Measurements from ENCODE around the gene RPN2. TPM values are rescaled to one million over a fixed set of nuclear protein-coding genes. Genes with fewer than 3 reads are reported as not detected.

The RPN2 gene
- total and polyA plus RNA-seq, 4 donors, result 153 to 241 (median 177) TPM

- Histone ChIP-seq H3K4me1 (ENCODE audit: control insufficient read depth in 4 of 4, insufficient read depth in 4 of 4, low read length in 3 of 4) (peaks cover 0 to 12% (median 8%) of the 10 kb centered on the region in 4 donors), H3K4me3 (ENCODE audit: low read depth in 1 of 3, low read length in 3 of 3) (no peak overlapping the region), H3K27ac (ENCODE audit: low read depth in 1 of 2, low read length in 2 of 2) (no peak overlapping the region), H3K9ac (ENCODE audit: low read depth in 1 of 2, low read length in 2 of 2) (no peak overlapping the region), H3K36me3 (ENCODE audit: control insufficient read depth in 4 of 4, insufficient read depth in 3 of 4, low read depth in 1 of 4, low read length in 3 of 4) (peaks cover 5 to 18% (median 15%) of the 10 kb centered on the region in 4 donors), H3K27me3 (ENCODE audit: control insufficient read depth in 4 of 4, insufficient read depth in 4 of 4, low read length in 3 of 4) (no peaks in the 10 kb centered on the region), H3K9me3 (ENCODE audit: control insufficient read depth in 4 of 4, low read length in 3 of 4) (no peaks in the 10 kb centered on the region)
- TF ChIP-seq RAD21 (IDR thresholded peaks at IDR 0.05) (no peak), EGR1 (IDR thresholded peaks at IDR 0.05; ENCODE audit: low read depth in 2 of 2) (no peak), GABPA (IDR thresholded peaks at IDR 0.05 in 1 of 2, conservative IDR thresholded peaks at IDR 0.05 in 1 of 2) (no peak), HNF4A (conservative IDR thresholded peaks at IDR 0.05) (no peak), YY1 (IDR thresholded peaks at IDR 0.05) (no peak), FOXA1 (IDR thresholded peaks at IDR 0.05) (no peak)
- 91% methylated on average over 25 of the region's 25 CpGs for WGBS
- no peak for DNase-seq (ENCODE audit: low spot score)
These were observed 66.4 kb downstream of the RPN2 start for GRCh38 chr20:37245216-37246150.

DNA sequence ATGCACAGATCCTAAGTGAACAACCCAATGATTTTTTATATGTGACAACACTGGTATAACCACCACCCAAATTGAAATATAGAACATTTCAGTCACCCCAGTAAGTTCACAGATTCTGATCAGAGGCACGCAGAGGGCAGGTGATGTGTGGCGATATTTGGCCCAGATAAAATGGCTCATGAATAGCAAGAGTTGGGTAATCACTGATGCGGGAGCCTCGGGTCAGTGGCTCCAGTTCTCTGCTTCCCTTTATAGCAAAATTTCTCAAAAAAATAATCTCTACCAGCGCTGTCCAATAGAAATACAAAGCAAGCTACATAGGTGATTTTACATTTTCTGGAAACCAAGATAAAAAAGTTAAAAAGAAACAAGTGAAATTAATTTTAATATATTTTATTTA is 67.6 kb downstream of the RPN2 start:
- no peak overlapping the region for H3K4me3 ChIP-seq (ENCODE audit: low read depth in 1 of 3, low read length in 3 of 3)
- no peak overlapping the region for H3K9ac ChIP-seq (ENCODE audit: low read depth in 1 of 2, low read length in 2 of 2)
- H3K4me1 ChIP-seq (ENCODE audit: control insufficient read depth in 4 of 4, insufficient read depth in 4 of 4, low read length in 3 of 4), result peaks cover 0 to 12% (median 8%) of the 10 kb centered on the region in 4 donors
- peaks cover 2 to 8% (median 5%) of the 10 kb centered on the region in 4 donors for H3K36me3 ChIP-seq (ENCODE audit: control insufficient read depth in 4 of 4, insufficient read depth in 3 of 4, low read depth in 1 of 4, low read length in 3 of 4)
- H3K27ac ChIP-seq (ENCODE audit: low read depth in 1 of 2, low read length in 2 of 2), result no peak overlapping the region
- H3K9me3 ChIP-seq (ENCODE audit: control insufficient read depth in 4 of 4, low read length in 3 of 4), result no peaks in the 10 kb centered on the region
- H3K27me3 ChIP-seq (ENCODE audit: control insufficient read depth in 4 of 4, insufficient read depth in 4 of 4, low read length in 3 of 4), result no peaks in the 10 kb centered on the region
- TF ChIP-seq YY1 (IDR thresholded peaks at IDR 0.05) (no peak), NR2F2 (IDR thresholded peaks at IDR 0.05) (no peak), JUND (IDR thresholded peaks at IDR 0.05) (no peak), TAF1 (conservative IDR thresholded peaks at IDR 0.05) (no peak), RAD21 (IDR thresholded peaks at IDR 0.05) (no peak), CTCF (IDR thresholded peaks at IDR 0.05; ENCODE audit: low read depth, low read length, missing input control) (no peak), FOXA1 (IDR thresholded peaks at IDR 0.05) (no peak), EGR1 (IDR thresholded peaks at IDR 0.05; ENCODE audit: low read depth in 2 of 2) (no peak)
- TF ChIP-seq, protein P1, sequence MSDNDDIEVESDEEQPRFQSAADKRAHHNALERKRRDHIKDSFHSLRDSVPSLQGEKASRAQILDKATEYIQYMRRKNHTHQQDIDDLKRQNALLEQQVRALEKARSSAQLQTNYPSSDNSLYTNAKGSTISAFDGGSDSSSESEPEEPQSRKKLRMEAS (IDR thresholded peaks at IDR 0.05), result no peak
- TF ChIP-seq, protein P2, sequence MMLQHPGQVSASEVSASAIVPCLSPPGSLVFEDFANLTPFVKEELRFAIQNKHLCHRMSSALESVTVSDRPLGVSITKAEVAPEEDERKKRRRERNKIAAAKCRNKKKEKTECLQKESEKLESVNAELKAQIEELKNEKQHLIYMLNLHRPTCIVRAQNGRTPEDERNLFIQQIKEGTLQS (IDR thresholded peaks at IDR 0.05), result no peak
- 83% methylated on average over 5 of the region's 5 CpGs for WGBS
- no peak for DNase-seq (ENCODE audit: low spot score)

- H3K4me1 ChIP-seq (ENCODE audit: control insufficient read depth in 4 of 4, insufficient read depth in 4 of 4, low read length in 3 of 4), result peaks cover 0 to 11% (median 7%) of the 10 kb centered on the region in 4 donors
- no peak for TF ChIP-seq RAD21 (IDR thresholded peaks at IDR 0.05)
- H3K27me3 ChIP-seq (ENCODE audit: control insufficient read depth in 4 of 4, insufficient read depth in 4 of 4, low read length in 3 of 4), result no peaks in the 10 kb centered on the region
- H3K4me3 ChIP-seq (ENCODE audit: low read depth in 1 of 3, low read length in 3 of 3), result no peak overlapping the region
- WGBS, result 94% methylated on average over 1 of the region's 1 CpG
- no peak overlapping the region for H3K27ac ChIP-seq (ENCODE audit: low read depth in 1 of 2, low read length in 2 of 2)
- no peaks in the 10 kb centered on the region for H3K9me3 ChIP-seq (ENCODE audit: control insufficient read depth in 4 of 4, low read length in 3 of 4)
- DNase-seq (ENCODE audit: low spot score), result no peak
- no peak overlapping the region for H3K9ac ChIP-seq (ENCODE audit: low read depth in 1 of 2, low read length in 2 of 2)
- peaks cover 0 to 1% (median under 1%) of the 10 kb centered on the region in 4 donors for H3K36me3 ChIP-seq (ENCODE audit: control insufficient read depth in 4 of 4, insufficient read depth in 3 of 4, low read depth in 1 of 4, low read length in 3 of 4)
These were observed 68.4 kb downstream of the RPN2 start for GRCh38 chr20:37247547-37247946.

All from liver (tissue), 9 donors.